HEK293 (cell line): ENCODE results near the gene TMEM130.

Experiments
- CTCF ChIA-PET: fragments of 350-600 bp; formaldehyde crosslinking; extraction: SDS; loops from one replicate; lab custom pipeline; 2021; ENCODE audit warnings: antibody characterized with exemption; lab: Yijun Ruan, JAX
- POLR2A ChIA-PET: fragments of 300-600 bp; formaldehyde crosslinking; extraction: SDS; loops from one replicate; lab custom pipeline; 2020; ENCODE audit warnings: antibody characterized with exemption, inconsistent platforms; lab: Yijun Ruan, JAX
- H3K27ac ChIP-seq: fragments of 200-500 bp; sonication (Bioruptor generic); 2 replicates; pipeline ENCODE4 v1.5.1; 2014; ENCODE audit warnings: low read depth, low read length, control low read depth, inconsistent platforms; ENCODE audit errors: extremely low read depth
- H3K36me3 ChIP-seq, 2 experiments: fragments of 200-500 bp in 1 of 2; sonication (Bioruptor generic) in 1 of 2; 1 replicate in 1 of 2; 2 replicates in 1 of 2; pipeline ENCODE4 v1.5.1; 2014 to 2017; ENCODE audit warnings: inconsistent platforms in 2 of 2, low read length in 2 of 2; ENCODE audit not compliant: control insufficient read depth in 2 of 2, insufficient read depth in 1 of 2
- H3K4me1 ChIP-seq: fragments of 200-500 bp; sonication (Bioruptor generic); 2 replicates; pipeline ENCODE4 v1.5.1; 2014; ENCODE audit warnings: mild to moderate bottlenecking, low read length, inconsistent platforms; ENCODE audit not compliant: control insufficient read depth, insufficient read depth
- H3K4me3 ChIP-seq: 2 replicates; pipeline ENCODE4 v1.5.1; 2011; ENCODE audit warnings: low read depth, mild to moderate bottlenecking, control low read depth, low read length, moderate library complexity
- H3K9me3 ChIP-seq: fragments of 200-500 bp; sonication (Bioruptor generic); 2 replicates; pipeline ENCODE4 v1.5.1; 2014; ENCODE audit warnings: low read depth, low read length, inconsistent platforms; ENCODE audit not compliant: control insufficient read depth, insufficient read depth
- BCL11B ChIP-seq: fragments of 450-650 bp; formaldehyde crosslinking; IDR thresholded peaks from 2 replicates; pipeline ENCODE4 v1.5.1; 2016; ENCODE audit warnings: low read depth, missing biosample characterization, missing genetic modification characterization
- YY1 ChIP-seq: fragments of 450-650 bp; formaldehyde crosslinking; IDR thresholded peaks from 2 replicates; pipeline ENCODE4 v1.5.1; 2018; ENCODE audit warnings: missing biosample characterization, missing genetic modification characterization
- ZBTB8A ChIP-seq: fragments of 450-650 bp; formaldehyde crosslinking; IDR thresholded peaks from 2 replicates; pipeline ENCODE4 v1.5.1; 2016; ENCODE audit warnings: missing biosample characterization, missing genetic modification characterization
- ZNF214 ChIP-seq: fragments of 450-650 bp; formaldehyde crosslinking; IDR thresholded peaks from 2 replicates; pipeline ENCODE4 v1.5.1; 2017; ENCODE audit warnings: missing biosample characterization, mild to moderate bottlenecking, missing genetic modification characterization, borderline replicate concordance
- ZNF248 ChIP-seq: fragments of 450-650 bp; formaldehyde crosslinking; IDR thresholded peaks from 2 replicates; pipeline ENCODE4 v1.5.1; 2017; ENCODE audit warnings: missing biosample characterization, missing genetic modification characterization
- ZNF266 ChIP-seq: fragments of 450-650 bp; formaldehyde crosslinking; IDR thresholded peaks from 2 replicates; pipeline ENCODE4 v1.5.1; 2016; ENCODE audit warnings: missing biosample characterization, missing genetic modification characterization, low read depth
- ZNF514 ChIP-seq: fragments of 450-650 bp; formaldehyde crosslinking; IDR thresholded peaks from 2 replicates; pipeline ENCODE4 v1.5.1; 2016; ENCODE audit warnings: missing biosample characterization, missing genetic modification characterization
- ZNF549 ChIP-seq: fragments of 450-650 bp; IDR thresholded peaks from 2 replicates; pipeline ENCODE4 v1.5.1; 2018; ENCODE audit warnings: missing biosample characterization, missing genetic modification characterization, mild to moderate bottlenecking, inconsistent platforms, moderate library complexity
- ZNF558 ChIP-seq: fragments of 450-650 bp; formaldehyde crosslinking; IDR thresholded peaks from 2 replicates; pipeline ENCODE4 v1.5.1; 2016; ENCODE audit warnings: missing biosample characterization, missing genetic modification characterization
- ZNF621 ChIP-seq: fragments of 450-650 bp; formaldehyde crosslinking; IDR thresholded peaks from 2 replicates; pipeline ENCODE4 v1.5.1; 2017; ENCODE audit warnings: missing biosample characterization, missing genetic modification characterization
- ZNF692 ChIP-seq: fragments of 450-650 bp; formaldehyde crosslinking; IDR thresholded peaks from 2 replicates; pipeline ENCODE4 v1.5.1; 2016; ENCODE audit warnings: missing biosample characterization, missing genetic modification characterization
- ZNF776 ChIP-seq: fragments of 450-650 bp; formaldehyde crosslinking; IDR thresholded peaks from 2 replicates; pipeline ENCODE4 v1.5.0; 2017; ENCODE audit warnings: missing biosample characterization, missing genetic modification characterization, borderline replicate concordance
- ZNF777 ChIP-seq: fragments of 450-650 bp; formaldehyde crosslinking; IDR thresholded peaks from 2 replicates; pipeline ENCODE4 v1.5.1; 2017; ENCODE audit warnings: missing biosample characterization, missing genetic modification characterization, borderline replicate concordance
- ZSCAN4 ChIP-seq: fragments of 450-650 bp; formaldehyde crosslinking; IDR thresholded peaks from 2 replicates; pipeline ENCODE4 v1.5.1; 2017; ENCODE audit warnings: missing biosample characterization, missing genetic modification characterization
- TF ChIP-seq, protein P1 (sequence below): fragments of 450-650 bp; formaldehyde crosslinking; IDR thresholded peaks from 2 replicates; pipeline ENCODE4 v1.5.1; 2016; ENCODE audit warnings: missing biosample characterization, missing genetic modification characterization
- TF ChIP-seq, protein P2 (sequence below): fragments of 450-650 bp; formaldehyde crosslinking; IDR thresholded peaks from 2 replicates; pipeline ENCODE4 v1.5.0; 2017; ENCODE audit warnings: missing biosample characterization, missing genetic modification characterization, borderline replicate concordance
- TF ChIP-seq, protein P3 (sequence below): fragments of 450-650 bp; formaldehyde crosslinking; IDR thresholded peaks from 2 replicates; pipeline ENCODE4 v1.5.1; 2016; ENCODE audit warnings: missing biosample characterization, missing genetic modification characterization
- TF ChIP-seq, protein P4 (sequence below): fragments of 450-650 bp; IDR thresholded peaks from 2 replicates; pipeline ENCODE4 v1.5.1; 2018; ENCODE audit warnings: missing biosample characterization, mild to moderate bottlenecking, missing genetic modification characterization
- TF ChIP-seq, protein P5 (sequence below): fragments of 450-650 bp; formaldehyde crosslinking; IDR thresholded peaks from 2 replicates; pipeline ENCODE4 v1.5.1; 2017; ENCODE audit warnings: missing biosample characterization, missing genetic modification characterization

Gene TMEM130

DNA sequence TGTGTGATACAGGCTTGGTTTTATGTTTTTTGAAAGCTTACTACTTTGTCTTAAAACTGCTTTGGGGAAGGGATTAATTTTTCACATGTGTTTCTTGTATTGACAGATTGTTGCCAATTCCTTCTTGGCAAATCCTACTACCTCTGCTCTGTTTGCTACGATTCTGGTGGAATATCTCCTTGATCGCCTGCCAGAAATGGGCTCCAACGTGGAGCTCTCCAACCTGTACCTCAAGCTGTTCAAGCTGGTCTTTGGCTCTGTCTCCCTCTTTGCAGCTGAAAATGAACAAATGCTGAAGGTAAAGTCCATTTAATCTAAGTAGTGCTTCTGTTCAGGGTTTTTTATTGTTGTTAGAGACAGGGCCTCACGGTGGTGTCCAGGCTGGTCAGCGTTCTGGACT, 42.1 kb upstream of the TMEM130 start (continued):
- TF ChIP-seq, protein P1, sequence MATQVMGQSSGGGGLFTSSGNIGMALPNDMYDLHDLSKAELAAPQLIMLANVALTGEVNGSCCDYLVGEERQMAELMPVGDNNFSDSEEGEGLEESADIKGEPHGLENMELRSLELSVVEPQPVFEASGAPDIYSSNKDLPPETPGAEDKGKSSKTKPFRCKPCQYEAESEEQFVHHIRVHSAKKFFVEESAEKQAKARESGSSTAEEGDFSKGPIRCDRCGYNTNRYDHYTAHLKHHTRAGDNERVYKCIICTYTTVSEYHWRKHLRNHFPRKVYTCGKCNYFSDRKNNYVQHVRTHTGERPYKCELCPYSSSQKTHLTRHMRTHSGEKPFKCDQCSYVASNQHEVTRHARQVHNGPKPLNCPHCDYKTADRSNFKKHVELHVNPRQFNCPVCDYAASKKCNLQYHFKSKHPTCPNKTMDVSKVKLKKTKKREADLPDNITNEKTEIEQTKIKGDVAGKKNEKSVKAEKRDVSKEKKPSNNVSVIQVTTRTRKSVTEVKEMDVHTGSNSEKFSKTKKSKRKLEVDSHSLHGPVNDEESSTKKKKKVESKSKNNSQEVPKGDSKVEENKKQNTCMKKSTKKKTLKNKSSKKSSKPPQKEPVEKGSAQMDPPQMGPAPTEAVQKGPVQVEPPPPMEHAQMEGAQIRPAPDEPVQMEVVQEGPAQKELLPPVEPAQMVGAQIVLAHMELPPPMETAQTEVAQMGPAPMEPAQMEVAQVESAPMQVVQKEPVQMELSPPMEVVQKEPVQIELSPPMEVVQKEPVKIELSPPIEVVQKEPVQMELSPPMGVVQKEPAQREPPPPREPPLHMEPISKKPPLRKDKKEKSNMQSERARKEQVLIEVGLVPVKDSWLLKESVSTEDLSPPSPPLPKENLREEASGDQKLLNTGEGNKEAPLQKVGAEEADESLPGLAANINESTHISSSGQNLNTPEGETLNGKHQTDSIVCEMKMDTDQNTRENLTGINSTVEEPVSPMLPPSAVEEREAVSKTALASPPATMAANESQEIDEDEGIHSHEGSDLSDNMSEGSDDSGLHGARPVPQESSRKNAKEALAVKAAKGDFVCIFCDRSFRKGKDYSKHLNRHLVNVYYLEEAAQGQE: no peak
- TF ChIP-seq ZNF776 (tag by site-specific recombination): no peak
- TF ChIP-seq, protein P2, sequence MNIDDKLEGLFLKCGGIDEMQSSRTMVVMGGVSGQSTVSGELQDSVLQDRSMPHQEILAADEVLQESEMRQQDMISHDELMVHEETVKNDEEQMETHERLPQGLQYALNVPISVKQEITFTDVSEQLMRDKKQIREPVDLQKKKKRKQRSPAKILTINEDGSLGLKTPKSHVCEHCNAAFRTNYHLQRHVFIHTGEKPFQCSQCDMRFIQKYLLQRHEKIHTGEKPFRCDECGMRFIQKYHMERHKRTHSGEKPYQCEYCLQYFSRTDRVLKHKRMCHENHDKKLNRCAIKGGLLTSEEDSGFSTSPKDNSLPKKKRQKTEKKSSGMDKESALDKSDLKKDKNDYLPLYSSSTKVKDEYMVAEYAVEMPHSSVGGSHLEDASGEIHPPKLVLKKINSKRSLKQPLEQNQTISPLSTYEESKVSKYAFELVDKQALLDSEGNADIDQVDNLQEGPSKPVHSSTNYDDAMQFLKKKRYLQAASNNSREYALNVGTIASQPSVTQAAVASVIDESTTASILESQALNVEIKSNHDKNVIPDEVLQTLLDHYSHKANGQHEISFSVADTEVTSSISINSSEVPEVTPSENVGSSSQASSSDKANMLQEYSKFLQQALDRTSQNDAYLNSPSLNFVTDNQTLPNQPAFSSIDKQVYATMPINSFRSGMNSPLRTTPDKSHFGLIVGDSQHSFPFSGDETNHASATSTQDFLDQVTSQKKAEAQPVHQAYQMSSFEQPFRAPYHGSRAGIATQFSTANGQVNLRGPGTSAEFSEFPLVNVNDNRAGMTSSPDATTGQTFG: no peak

DNA sequence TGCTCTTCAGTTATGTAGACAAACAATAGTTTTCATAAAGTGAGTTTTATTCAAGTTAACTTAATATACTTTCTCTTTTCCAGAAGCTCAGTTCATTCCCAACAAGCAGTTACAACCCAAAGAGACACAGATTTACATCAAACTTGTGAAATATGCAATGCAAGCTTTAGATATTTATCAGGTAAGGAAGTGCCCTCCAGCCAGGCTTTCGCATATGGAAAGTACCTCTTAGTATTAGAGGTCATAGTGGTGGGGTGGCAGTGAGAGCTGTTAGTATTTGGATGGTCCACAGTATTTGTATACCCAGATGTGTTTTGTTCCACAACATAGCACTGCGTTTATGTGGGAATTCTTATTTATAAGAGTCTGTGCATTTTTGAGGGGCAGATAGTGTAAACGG, 40.6 kb upstream of the TMEM130 start:
- CTCF ChIA-PET: interaction anchor here (0.6 kb wide), 1 partner anchor 34 kb away, joined by 3 read pairs; no protein-coding TSS in a partner anchor
- Histone ChIP-seq H3K36me3 (peaks cover 72 to 91% of the 10 kb centered on the region in 2 experiments), H3K4me3 (no peak overlapping the region), H3K9me3 (no peaks in the 10 kb centered on the region), H3K4me1 (no peaks in the 10 kb centered on the region), H3K27ac (no peak overlapping the region)
- TF ChIP-seq, protein P3, sequence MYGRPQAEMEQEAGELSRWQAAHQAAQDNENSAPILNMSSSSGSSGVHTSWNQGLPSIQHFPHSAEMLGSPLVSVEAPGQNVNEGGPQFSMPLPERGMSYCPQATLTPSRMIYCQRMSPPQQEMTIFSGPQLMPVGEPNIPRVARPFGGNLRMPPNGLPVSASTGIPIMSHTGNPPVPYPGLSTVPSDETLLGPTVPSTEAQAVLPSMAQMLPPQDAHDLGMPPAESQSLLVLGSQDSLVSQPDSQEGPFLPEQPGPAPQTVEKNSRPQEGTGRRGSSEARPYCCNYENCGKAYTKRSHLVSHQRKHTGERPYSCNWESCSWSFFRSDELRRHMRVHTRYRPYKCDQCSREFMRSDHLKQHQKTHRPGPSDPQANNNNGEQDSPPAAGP (tag by site-specific recombination): no peak
- TF ChIP-seq ZNF621 (no peak), ZNF549 (tag by site-specific recombination) (no peak), BCL11B (tag by site-specific recombination) (no peak), ZNF248 (tag by site-specific recombination) (no peak), ZNF514 (tag by site-specific recombination) (no peak), ZNF214 (tag by site-specific recombination) (no peak)
- TF ChIP-seq, protein P4, sequence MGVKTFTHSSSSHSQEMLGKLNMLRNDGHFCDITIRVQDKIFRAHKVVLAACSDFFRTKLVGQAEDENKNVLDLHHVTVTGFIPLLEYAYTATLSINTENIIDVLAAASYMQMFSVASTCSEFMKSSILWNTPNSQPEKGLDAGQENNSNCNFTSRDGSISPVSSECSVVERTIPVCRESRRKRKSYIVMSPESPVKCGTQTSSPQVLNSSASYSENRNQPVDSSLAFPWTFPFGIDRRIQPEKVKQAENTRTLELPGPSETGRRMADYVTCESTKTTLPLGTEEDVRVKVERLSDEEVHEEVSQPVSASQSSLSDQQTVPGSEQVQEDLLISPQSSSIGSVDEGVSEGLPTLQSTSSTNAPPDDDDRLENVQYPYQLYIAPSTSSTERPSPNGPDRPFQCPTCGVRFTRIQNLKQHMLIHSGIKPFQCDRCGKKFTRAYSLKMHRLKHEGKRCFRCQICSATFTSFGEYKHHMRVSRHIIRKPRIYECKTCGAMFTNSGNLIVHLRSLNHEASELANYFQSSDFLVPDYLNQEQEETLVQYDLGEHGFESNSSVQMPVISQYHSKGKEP (tag by site-specific recombination): no peak
- POLR2A ChIA-PET: no interaction called here

DNA sequence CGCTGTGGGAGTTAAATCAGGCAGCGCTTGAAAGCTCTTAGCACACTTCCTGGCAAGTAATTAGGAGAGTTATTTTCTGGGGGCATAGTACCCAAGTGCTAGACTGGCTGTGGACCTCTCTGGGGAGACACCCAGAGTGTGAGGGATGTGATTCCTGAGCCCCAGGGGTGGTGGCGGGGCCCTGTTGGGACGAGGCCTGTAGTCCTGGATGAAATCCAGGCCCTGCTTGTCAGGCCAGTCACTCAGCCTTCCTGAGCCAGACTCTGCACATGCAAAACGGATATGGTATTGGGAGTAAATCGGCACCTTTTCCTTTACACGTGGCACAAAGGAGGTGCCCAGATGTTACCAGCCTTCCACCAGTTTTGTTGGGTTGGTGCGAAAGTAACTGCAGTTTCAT, 39.7 kb upstream of the TMEM130 start:
- Histone ChIP-seq H3K9me3 (no peaks in the 10 kb centered on the region), H3K36me3 (peaks cover 62 to 95% of the 10 kb centered on the region in 2 experiments), H3K4me1 (no peaks in the 10 kb centered on the region), H3K27ac (no peak overlapping the region), H3K4me3 (no peak overlapping the region)
- CTCF ChIA-PET: interaction anchor here (0.6 kb wide), 1 partner anchor 33 kb away, joined by 3 read pairs; no protein-coding TSS in a partner anchor
- POLR2A ChIA-PET: interaction anchor here (0.6 kb wide), 1 partner anchor 16 kb away, joined by 3 read pairs; no protein-coding TSS in a partner anchor
- TF ChIP-seq ZNF549 (tag by site-specific recombination) (no peak), ZBTB8A (tag by site-specific recombination) (no peak), ZSCAN4 (no peak), YY1 (no peak), ZNF558 (no peak), ZNF692 (tag by site-specific recombination) (no peak), ZNF266 (tag by site-specific recombination) (no peak), ZNF777 (tag by site-specific recombination) (no peak)
- TF ChIP-seq, protein P5, sequence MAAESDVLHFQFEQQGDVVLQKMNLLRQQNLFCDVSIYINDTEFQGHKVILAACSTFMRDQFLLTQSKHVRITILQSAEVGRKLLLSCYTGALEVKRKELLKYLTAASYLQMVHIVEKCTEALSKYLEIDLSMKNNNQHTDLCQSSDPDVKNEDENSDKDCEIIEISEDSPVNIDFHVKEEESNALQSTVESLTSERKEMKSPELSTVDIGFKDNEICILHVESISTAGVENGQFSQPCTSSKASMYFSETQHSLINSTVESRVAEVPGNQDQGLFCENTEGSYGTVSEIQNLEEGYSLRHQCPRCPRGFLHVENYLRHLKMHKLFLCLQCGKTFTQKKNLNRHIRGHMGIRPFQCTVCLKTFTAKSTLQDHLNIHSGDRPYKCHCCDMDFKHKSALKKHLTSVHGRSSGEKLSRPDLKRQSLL: no peak
